MCF 10A (cell line): ENCODE measurements around the gene PKD2L1. TPM values are rescaled to one million over a fixed set of nuclear protein-coding genes. Genes with fewer than 3 reads are reported as not detected.

Experiments
- BruUV-seq: library from RNA; stranded (reverse); fragments of 400-500 nt; replicated peaks from 2 replicates; lab custom pipeline; 2021; lab: Mats Ljungman, UMichigan
- CTCF ChIA-PET: fragments of 300-600 bp; sonication (Branson Sonifier 250); formaldehyde crosslinking; extraction: SDS; loops from one replicate; lab custom pipeline; 2021; ENCODE audit warnings: antibody characterized with exemption, inconsistent platforms; lab: Yijun Ruan, JAX
- POLR2A ChIA-PET: fragments of 300-600, 350-650 bp; sonication (Branson Sonifier 250); formaldehyde crosslinking; extraction: SDS; loops from one replicate; lab custom pipeline; 2020; ENCODE audit warnings: antibody characterized with exemption, inconsistent platforms; lab: Yijun Ruan, JAX
- DNase-seq: peaks from one replicate; pipeline ENCODE4 v3.0.0-alpha.2; 2018; ENCODE audit not compliant: unreplicated experiment
- H3K27ac Mint-ChIP-seq: one replicate; pipeline ENCODE4 v1.8.0; 2022; ENCODE audit warnings: mild to moderate bottlenecking, low read depth, mixed read lengths; ENCODE audit not compliant: unreplicated experiment
- H3K27me3 Mint-ChIP-seq: one replicate; pipeline ENCODE4 v1.8.0; 2022; ENCODE audit warnings: mixed read lengths; ENCODE audit not compliant: insufficient read depth, unreplicated experiment
- H3K36me3 Mint-ChIP-seq: one replicate; pipeline ENCODE4 v1.8.0; 2022; ENCODE audit warnings: mild to moderate bottlenecking, moderate library complexity, mixed read lengths; ENCODE audit not compliant: insufficient read depth, unreplicated experiment
- H3K4me1 Mint-ChIP-seq: one replicate; pipeline ENCODE4 v1.8.0; 2022; ENCODE audit warnings: mixed read lengths; ENCODE audit not compliant: insufficient read depth, unreplicated experiment
- H3K4me3 Mint-ChIP-seq: one replicate; pipeline ENCODE4 v1.8.0; 2022; ENCODE audit warnings: mild to moderate bottlenecking, moderate library complexity, mixed read lengths; ENCODE audit not compliant: unreplicated experiment
- H3K9me3 Mint-ChIP-seq: one replicate; pipeline ENCODE4 v1.8.0; 2022; ENCODE audit warnings: mixed read lengths; ENCODE audit not compliant: unreplicated experiment
- CTCF ChIP-seq: fragments of 200-600 bp; IDR thresholded peaks from one replicate; pipeline ENCODE4 v1.8.0; 2022; ENCODE audit warnings: antibody characterized with exemption, mild to moderate bottlenecking; ENCODE audit not compliant: unreplicated experiment
- intact Hi-C: fragments of 100-400 bp; cut with micrococcal nuclease; formaldehyde crosslinking; loops from 2 replicates; pipeline ENCODE4 v1.14.1; 2022
- total RNA-seq: library from RNA; stranded (reverse); gene quantifications from 2 replicates; pipeline ENCODE4 v1.2.3, GENCODE V29; 2022

PKD2L1 gene
- total RNA-seq, 1 experiment from 2014 or later = not detected

GRCh38 chr10:100341953-100342626, 12.1 kb upstream of the PKD2L1 start:
- H3K27me3 Mint-ChIP-seq = no peaks in the 10 kb centered on the region
- H3K9me3 Mint-ChIP-seq = no peaks in the 10 kb centered on the region
- CTCF ChIA-PET = interaction anchor here (0.6 to 19.8 kb wide), 33 partner anchors 10 to 536 kb away, joined by 3 to 372 read pairs (median 5); partner anchors contain the start of genes PKD2L1 and SEC31B
- intact Hi-C loops = loop anchor here (1.0 kb wide), 4 partner anchors 32 to 166 kb away; no protein-coding TSS in a partner anchor
- DNase-seq = peak; percentile 80
- peaks cover 15% of the 10 kb centered on the region for H3K4me1 Mint-ChIP-seq
- peaks cover 6% of the 10 kb centered on the region for H3K36me3 Mint-ChIP-seq
- POLR2A ChIA-PET = interaction anchor here (11.2 to 16.6 kb wide), 2 partner anchors 23 to 33 kb away, joined by 261 to 493 read pairs; no protein-coding TSS in a partner anchor
- BruUV-seq = no TSS peak
- H3K27ac Mint-ChIP-seq = no peak overlapping the region
- no peak overlapping the region for H3K4me3 Mint-ChIP-seq
- peak; percentile 77 for TF ChIP-seq CTCF

GRCh38 chr10:100340948-100341847, 11.2 kb upstream of the PKD2L1 start:
- Mint-ChIP-seq H3K27ac (no peak overlapping the region), H3K27me3 (no peaks in the 10 kb centered on the region), H3K4me1 (peaks cover 14% of the 10 kb centered on the region), H3K36me3 (peaks cover 6% of the 10 kb centered on the region), H3K9me3 (no peaks in the 10 kb centered on the region), H3K4me3 (no peak overlapping the region)
- BruUV-seq = no TSS peak
- no peak for DNase-seq
- POLR2A ChIA-PET = interaction anchor here (11.2 to 16.6 kb wide), 2 partner anchors 24 to 34 kb away, joined by 261 to 493 read pairs; no protein-coding TSS in a partner anchor
- TF ChIP-seq CTCF = no peak
- CTCF ChIA-PET = interaction anchor here (0.6 to 19.8 kb wide), 21 partner anchors 8 to 537 kb away, joined by 3 to 372 read pairs (median 4); partner anchors contain the start of genes PKD2L1 and SEC31B
- intact Hi-C loops = no loop called here

GRCh38 chr10:100339236-100339635, 9.2 kb upstream of the PKD2L1 start:
- no peak for TF ChIP-seq CTCF
- H3K4me3 Mint-ChIP-seq = no peak overlapping the region
- H3K27ac Mint-ChIP-seq = no peak overlapping the region
- ChIA-PET CTCF (interaction anchor here (0.6 to 19.8 kb wide), 29 partner anchors 10 to 549 kb away, joined by 3 to 372 read pairs (median 5); partner anchors contain the start of genes PKD2L1, SCD and SEC31B), POLR2A (interaction anchor here (0.5 to 0.6 kb wide), 2 partner anchors 94 to 145 kb away, joined by 4 read pairs; no protein-coding TSS in a partner anchor)
- no TSS peak for BruUV-seq
- intact Hi-C loops = loop anchor here (2.0 kb wide), 1 partner anchor 540 kb away; no protein-coding TSS in a partner anchor
- peaks cover under 1% of the 10 kb centered on the region for H3K36me3 Mint-ChIP-seq
- no peak for DNase-seq
- peaks cover 8% of the 10 kb centered on the region for H3K27me3 Mint-ChIP-seq
- no peaks in the 10 kb centered on the region for H3K9me3 Mint-ChIP-seq
- peaks cover 7% of the 10 kb centered on the region for H3K4me1 Mint-ChIP-seq
